GM18861 (cell line): ENCODE measurements around the gene IFI30.

ENCODE experiments used
- ATAC-seq: cut with Tn5 transposase; IDR thresholded peaks from one replicate; pipeline ENCODE4 v1.9.1; 2021; ENCODE audit not compliant: unreplicated experiment

IFI30 gene

DNA sequence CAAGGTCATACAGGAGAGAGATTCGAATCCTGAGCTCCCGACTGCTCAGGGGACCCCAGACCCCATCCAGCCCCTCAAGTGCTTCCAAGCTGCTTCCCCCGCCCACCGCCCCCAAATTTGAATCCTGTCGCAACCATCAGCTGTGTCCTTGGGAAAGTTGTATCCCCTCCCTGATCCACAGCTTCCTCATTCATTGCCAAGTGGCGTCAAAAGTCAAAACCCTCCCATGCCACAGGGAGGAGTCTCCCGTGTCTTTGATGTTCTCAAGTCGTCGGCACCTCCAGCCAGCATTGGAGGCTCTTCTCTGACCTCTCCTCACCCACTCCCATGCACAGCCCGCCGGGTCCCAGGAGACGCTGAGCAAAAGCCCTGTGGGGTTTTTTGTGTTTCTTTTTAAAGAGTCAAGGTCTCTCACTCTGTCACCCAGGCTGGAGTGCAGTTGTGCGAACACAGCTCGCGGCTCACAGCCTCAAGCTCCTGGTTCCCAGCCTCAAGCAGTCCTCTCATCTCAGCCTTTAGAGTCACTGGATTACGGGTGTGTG is 2.8 kb upstream of the IFI30 start:
- ATAC-seq = peak; percentile 28

DNA sequence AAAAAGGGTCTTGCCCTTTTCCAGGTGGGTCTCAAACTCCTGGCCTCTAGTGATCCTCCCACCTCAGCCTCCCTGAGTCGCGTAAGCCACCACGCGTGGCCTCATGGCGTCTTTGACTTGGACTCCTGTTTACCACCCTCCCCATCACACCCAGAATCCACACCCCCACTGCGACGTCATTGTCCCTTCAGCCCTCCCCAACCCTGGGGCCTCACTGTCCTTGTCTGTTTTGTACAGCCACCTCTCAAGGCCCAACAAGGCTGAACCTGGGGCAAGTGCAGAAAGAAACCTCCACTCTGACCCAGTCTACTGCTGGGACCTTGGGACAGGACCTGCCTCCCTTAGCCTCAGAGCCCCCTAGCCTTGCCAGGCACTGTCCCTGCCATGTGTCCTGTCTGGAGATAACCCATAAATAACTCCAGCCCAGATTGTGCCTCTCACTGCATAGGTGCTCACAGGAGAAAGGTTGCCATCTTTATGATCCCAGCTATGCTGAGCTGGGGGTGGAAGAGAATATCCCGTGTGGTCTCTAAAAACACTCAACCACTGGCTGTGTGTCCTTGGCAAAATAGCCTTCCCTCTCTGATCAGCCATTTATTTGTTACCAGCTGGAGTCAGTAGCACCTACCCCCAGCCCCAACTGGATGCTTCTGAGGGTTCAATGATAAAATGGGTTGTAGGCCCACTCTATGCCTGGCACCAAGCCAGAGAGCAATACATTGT is 1.8 kb upstream of the IFI30 start:
- no peak for ATAC-seq

DNA sequence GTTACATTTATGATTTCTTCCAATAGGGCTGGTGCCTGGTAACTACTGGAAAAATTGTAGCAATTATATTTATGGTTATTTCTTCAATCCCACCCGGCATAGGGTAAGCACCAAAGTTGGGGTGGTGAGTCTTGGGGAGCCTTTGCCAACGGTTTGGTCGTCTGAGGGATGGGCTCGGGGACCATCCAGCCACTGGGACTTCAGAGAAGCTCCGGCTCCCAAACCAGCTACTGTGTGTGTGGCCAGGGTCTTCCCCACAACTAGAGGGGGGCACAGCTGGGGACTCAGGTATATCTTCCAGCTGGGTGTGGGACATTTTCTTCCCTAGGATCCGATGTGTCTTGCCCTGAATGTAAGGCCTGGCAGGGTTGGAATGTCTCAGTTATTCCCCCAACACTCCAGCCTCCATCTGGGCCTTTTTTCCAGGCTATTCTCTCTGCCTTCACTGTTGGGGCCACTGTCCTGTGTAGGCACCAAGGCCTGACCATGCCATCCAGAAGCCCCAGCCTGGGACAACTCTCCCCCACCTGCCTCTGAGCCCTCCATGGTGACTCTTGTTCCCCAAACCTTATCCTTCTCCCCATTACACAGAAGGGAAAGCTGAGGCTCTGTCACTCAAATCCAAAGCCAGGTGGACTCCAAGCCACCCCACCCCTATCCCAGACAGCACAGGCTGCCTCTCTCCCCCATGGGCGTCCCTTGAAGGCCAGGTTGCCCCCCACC is 1.1 kb upstream of the IFI30 start:
- no peak for ATAC-seq

DNA sequence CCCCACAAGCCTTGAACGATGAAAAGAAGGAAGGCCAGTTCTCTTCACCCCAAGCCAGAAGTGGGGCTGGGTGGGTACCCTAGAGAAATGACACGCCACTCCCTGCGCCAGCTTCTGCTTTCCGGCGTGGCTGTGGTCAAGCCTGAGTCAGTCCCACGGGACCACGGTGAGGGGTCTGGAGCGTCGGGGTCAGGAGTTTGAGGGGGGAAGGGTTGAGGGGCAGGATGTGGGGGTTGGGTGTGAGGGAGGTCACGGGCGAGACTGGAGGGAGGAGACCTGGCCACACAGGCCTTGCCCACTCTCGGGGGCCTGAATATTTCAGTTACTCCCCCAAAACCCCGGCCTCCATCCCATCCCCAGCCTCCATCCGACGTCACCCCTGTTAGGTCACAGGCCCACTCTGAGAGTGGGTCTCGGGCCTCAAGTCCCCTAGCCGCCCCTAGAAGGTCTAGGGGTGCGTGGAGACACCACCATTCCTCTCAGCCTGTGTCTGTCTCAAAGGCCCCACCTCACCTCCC is 500 bp upstream of the IFI30 start:
- ATAC-seq = peak; percentile 1

DNA sequence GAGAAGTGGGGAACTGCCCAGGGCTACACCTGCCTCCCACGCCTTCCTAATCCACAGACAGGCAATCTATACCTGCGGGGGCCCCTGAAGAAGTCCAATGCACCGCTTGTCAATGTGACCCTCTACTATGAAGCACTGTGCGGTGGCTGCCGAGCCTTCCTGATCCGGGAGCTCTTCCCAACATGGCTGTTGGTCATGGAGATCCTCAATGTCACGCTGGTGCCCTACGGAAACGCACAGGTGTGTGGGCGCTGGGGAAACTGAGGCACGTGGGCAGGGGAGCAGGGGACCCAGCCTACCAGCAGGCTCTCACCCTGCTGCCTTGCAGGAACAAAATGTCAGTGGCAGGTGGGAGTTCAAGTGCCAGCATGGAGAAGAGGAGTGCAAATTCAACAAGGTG is 1.4 kb downstream of the IFI30 start:
- no peak for ATAC-seq

DNA sequence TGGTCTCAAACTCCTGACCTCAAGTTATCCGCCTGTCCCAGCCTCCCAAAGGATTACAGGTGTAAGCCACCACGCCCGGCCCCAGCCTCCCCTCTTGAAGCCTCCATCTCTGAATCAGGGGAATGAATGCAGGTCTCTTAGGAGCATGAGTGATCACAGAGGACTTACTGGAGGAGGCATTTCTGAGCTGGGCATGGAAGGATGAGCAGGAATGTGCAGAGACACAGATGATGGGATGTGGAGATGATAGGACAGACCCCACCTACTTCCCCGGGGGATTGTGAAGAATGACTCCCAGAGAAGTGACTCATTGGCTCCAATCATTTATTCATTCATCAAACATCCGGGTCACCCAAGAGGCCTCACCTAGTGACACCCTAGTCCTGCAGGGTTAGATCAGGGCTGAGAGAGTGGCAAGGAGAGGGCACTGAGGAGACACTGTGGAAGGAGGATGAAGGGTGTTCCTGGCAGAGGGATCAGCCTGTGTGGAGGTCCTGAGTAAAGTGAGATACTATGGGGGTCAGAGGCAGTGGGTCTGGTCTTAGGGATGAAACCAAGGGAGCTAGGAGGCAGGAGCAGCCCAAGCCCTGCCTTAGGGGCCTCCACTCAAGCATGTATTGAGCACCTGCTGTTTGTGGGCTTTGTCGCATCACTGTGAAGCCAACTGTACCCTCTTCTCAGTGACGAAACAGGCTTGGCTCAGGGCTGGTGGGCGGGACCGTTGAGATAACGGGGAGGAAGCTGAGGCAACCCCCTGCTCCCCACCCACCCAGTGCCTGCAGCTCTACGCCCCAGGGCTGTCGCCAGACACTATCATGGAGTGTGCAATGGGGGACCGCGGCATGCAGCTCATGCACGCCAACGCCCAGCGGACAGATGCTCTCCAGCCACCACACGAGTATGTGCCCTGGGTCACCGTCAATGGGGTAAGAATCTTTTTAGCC is 3.0 kb downstream of the IFI30 start:
- no peak for ATAC-seq

DNA sequence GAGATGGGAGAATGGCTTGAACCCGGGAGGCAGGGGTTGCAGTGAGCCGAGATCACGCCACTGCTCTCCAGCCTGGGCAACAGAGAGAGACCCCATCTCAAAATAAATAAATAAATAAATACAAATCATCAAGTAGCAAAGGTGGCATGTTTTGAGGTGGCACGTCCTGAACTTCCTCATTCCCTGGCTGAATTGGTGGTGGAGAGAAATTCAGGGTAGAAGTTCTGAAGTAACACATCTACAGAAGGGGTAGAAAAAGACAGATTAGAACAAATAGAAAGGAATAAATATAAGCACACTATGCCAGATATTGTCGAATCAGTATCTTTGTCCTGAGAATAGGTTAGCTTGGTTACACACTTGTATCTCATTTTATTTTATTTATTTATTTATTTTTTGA is 6.3 kb downstream of the IFI30 start:
- no peak for ATAC-seq

DNA sequence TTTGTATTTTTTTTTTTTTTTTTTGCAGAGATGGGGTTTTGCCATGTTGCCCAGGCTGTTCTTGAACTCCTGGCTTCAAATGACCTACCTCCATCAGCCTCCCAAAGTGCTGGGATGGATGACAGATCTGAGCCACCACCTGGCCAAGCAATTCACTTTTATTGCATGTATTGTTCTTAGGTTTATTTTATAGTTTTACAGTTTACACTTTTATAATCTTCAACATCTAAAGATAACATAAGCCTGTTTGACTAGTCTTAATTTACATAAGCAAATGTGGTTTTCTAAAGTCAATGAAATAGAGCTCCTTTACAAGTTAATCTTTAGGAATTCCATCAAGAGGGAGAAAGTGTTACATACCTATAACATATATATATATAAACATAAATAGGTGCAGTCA is 9.9 kb downstream of the IFI30 start:
- no peak for ATAC-seq

DNA sequence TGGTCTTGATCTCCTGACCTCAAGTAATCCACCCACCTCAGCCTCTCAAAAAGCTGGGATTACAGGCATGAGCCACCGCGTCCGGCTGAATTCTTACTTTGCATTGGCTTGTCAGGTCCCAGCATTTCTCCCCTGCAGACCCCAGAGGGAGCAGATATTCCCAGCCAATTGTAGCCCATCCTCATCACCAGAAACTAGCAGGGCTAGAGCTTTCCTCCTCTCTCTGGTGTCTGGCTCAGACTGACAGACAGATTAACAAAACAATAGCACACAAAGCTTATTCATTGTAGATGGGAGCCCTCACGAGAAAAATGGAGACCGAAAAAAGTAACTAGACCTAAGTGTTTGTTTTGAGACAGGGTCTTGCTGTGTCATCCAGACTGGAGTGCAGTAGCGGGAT is 11.9 kb downstream of the IFI30 start:
- no peak for ATAC-seq

DNA sequence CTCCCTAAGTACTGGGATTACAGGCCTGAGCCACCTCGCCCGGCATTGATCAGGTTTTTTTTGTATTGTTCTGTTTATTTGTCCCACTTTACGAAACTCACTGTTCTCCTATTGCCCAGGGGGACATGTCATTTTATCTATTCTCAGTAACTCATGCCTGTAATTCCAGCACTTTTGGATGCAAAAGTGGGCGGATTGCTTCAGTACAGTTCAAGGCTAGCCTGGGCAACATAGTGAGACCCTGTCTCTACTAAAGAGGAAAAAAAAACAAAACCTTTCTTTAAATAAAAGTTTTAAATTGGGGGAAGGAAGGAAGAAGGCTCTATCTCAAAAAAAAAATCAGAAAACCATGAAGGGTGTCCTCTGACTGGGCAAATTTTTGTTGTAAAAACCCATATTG is 16.7 kb downstream of the IFI30 start:
- ATAC-seq = no peak

DNA sequence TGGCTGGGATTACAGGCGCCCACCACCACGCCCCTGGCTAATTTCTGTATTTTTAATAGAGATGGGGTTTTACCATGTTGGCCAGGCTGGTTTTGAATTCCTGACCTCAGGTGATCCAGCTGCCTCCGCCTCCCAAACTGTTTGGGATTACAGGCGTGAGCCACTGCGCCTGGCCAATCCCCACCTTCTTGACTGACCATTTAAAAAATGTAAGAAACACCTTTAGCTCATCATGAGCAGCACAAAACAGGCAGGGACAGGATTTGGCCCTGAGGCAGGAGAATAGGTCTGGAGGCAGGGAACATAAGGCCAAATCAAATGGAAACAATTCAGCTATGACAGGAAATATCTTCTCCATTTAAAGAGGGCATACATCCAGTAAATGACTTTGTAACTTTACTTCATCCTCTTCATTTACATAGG is 18.0 kb downstream of the IFI30 start:
- ATAC-seq = no peak

DNA sequence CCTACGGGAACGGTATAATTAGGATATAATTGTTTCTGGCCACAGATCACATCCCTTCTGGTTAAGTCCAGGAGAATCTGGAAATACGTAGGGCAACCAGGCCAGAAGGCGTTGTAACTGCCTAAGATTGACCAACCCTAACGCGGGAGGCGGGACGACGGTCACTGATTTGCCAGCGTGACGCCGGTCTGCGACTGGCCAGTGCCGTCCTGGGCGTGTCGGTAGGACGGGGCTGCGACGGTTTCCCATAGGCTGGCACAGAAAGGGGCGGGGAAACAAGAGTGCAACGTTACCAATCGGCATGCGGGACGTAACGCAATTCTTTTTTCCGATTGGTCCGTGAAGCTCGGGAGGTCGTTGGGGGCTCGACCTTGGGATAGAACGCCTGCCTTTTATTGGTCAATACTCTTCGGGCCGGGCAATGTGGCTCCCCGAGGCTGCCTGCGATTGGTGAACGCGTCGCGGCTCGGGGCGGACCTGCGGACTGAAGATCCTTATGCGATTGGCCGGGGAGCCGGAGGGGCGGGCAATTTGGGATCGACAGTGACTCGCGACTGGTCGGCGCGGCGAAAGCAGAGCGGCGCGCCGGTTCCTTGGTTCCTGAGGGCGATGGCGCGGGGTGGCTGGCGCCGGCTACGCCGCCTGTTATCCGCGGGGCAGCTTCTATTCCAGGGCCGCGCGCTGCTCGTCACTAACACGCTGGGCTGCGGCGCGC is 19.2 kb downstream of the IFI30 start, which contains the start of gene MPV17L2:
Gene MPV17L2 (plus strand): TSS at position 546 of the 715 bp plus-strand sequence. CDS start 64 bp downstream, at position 610.
- peak; percentile 69 for ATAC-seq

DNA sequence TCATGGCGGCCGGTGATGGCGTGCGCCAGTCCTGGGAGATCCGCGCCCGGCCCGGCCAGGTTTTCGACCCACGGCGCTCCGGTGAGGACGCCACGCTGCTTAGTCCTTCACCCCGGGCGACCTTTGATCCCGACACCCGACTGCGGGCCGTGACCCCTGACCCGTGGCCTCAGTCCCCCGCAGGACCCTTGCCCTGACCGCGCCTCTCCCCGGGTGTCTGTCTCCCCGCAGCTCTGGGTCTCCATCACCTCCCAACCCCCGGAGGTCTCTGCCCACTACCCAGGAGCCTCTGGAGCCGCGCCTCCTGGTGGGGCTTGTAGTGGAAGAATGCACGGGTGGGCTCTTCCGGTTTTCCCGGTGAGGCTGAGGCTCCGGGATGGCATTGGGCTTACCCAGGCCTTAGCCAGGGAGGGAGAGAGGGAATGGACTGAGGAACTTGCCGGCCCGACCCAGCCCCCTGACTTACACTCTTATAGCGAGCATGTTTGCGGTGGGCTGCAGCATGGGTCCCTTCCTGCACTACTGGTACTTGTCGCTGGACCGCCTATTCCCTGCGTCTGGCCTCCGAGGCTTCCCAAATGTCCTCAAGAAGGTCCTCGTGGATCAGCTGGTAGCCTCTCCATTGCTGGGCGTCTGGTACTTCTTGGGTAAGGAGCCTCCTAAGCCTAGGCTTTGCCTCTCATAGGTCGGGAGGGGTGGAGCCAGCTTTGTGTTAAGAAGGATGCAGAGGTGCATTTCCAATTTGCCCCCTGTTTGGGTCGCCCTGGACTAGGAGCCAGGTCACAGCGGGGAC is 20.0 kb downstream of the IFI30 start:
- ATAC-seq = no peak

DNA sequence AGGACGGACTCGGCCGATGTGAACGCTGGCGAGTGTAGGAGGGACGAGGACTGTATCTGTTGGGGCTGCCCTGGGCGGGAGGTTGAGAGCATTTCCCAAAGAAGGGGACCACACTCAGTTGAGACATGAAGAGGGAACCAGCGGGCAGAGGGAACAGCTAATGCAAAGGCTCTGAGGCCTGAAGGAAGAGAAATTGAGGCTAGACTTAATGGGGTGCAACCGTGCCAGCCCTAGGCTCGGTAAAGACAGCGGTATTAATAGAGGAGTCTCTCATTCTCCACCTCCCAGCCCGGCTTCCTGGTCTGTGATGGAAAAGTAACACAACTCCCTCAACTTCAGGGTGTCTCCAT is 20.5 kb downstream of the IFI30 start:
- no peak for ATAC-seq

DNA sequence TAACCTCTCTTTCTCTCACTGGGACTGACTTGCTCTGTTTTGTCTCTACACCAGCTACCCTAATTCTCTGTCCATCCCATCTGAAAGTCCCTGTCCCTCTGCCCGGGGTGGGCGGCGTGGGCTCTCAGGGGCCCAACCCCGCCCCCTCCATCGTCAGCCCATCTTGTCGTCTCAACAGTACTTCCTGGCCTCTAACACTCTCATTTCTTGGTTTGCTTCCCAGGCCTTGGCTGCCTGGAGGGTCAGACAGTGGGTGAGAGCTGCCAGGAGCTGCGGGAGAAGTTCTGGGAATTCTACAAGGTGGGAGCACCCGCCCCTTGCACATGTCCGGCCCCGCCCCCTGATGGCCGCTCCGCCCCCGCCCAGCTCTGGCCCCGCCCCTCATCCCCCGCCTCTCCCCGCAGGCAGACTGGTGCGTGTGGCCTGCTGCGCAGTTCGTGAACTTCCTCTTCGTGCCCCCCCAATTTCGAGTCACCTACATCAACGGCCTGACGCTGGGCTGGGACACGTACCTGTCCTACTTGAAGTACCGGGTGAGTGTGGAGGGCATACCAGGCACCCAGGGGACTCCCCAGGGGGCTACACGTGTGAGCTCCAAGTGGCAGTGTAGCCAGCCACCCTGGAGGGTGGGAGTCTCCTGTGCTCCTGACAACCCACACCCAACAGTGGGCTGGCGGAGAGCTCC is 21.1 kb downstream of the IFI30 start:
- no peak for ATAC-seq

DNA sequence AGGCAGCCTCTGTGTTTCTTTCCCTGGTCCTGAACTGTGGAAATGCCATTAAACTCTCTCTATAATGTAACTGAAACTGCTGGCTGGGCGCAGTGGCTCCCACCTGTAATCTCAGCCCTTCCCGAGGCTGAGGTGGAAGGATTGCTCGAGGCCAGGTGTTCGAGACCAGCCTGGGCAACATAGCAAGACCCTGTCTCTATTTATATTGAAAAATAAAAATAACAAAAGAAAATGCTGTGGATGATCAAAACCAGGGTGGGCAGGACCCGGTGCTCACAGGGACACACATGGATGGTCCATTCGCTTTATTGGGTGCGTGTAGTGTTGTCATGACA is 22.9 kb downstream of the IFI30 start:
- ATAC-seq = no peak

DNA sequence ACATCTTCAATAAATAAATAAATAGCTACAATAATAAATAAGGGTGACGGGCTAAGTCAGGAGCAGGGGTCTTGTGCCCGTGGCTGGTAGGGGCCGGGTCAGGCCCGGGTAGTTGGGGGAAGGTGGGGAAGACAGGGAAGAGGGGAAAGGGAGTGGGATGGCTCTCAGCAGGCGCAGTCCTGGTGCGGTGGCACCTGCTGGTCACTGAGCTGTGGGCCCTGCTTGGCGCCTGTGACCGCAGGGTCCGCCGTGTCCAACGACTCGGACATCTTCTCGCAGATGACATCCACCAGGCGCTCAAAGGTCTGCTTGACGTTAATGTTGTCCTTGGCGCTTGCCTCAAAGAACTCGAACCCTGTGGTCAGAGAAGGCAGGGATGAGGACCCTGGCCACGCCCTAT is 23.7 kb downstream of the IFI30 start:
- ATAC-seq = no peak

DNA sequence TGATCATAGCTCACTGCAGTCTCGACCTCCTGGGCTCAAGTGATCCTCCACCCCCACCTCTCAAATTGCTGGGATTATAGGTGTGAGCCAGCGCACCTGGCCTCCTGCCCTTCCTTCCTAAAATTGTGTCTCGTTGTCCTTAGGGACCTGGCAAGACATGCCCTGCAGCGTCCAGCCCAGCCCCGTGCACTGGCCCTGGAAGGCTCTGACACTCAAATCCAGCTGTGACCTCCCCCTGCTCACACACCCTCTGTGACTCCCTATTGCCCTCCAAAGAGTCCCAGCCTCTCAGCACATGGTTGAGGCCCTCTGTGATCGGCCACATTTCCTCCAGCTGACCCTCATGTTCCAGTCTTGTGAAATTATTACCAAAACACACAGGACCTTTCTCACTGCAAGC is 24.3 kb downstream of the IFI30 start:
- ATAC-seq = no peak

DNA sequence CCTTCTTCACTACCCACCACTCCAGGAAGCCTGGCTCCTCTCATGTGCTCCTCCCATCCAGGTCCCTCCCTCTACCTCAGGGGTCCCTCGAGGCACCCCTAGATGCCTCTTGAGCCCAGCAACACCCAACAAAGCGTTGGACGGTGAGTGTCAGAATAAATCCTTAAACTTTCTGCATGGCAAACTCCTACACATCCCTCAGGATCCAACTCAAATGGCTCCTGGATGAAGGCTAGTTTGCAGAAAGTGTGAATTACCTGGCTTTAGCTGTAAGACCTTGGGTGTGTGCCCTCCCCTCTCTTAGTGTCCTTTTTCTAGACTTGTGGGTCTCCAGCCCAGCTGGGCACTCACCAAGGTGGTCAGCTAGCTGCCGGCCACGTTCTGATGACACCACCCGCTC is 24.8 kb downstream of the IFI30 start:
- no peak for ATAC-seq
